Right lobe of liver (tissue), 6 donors: ENCODE results near the gene CAP1. TPM values are rescaled to one million over a fixed set of nuclear protein-coding genes. Genes with fewer than 3 reads are reported as not detected.

Source experiments
- ATAC-seq, 4 donors: fragments of 200-7000 bp; cut with Tn5 transposase; one replicate each; pipeline ENCODE4 v1.9.1; 2020; ENCODE audit warnings: mild to moderate bottlenecking in 4 of 4, moderate library complexity in 4 of 4
- DNase-seq, 3 donors: peaks; one replicate each; pipeline ENCODE4 v3.0.0-alpha.2; 2020
- H3K27ac ChIP-seq, 3 donors: fragments of 200-600 bp; one replicate each; pipeline ENCODE4 v1.8.0; 2022
- H3K27me3 ChIP-seq, 2 donors: fragments of 200-600 bp; one replicate each; pipeline ENCODE4 v1.8.0; 2022
- H3K36me3 ChIP-seq, 4 donors: fragments of 200-600 bp; sonication (generic) in 1 of 4; one replicate each; pipeline versions ENCODE4 v1.5.1 to v1.8.0; 2017 to 2022; ENCODE audit warnings: control low read depth in 1 of 4
- H3K4me1 ChIP-seq, 4 donors: fragments of 200-600 bp; sonication (generic) in 1 of 4; one replicate each; pipeline versions ENCODE4 v1.5.1 to v1.8.0; 2017 to 2022; ENCODE audit warnings: control low read depth in 1 of 4
- H3K4me3 ChIP-seq, 3 donors: fragments of 200-600 bp; one replicate each; pipeline ENCODE4 v1.8.0; 2022
- H3K9me3 ChIP-seq, 4 donors: fragments of 200-600 bp; sonication (generic) in 1 of 4; one replicate each; pipeline versions ENCODE4 v1.5.1 to v1.8.0; 2017 to 2022; ENCODE audit warnings: control low read depth in 1 of 4
- CTCF ChIP-seq, 4 donors: fragments of 200-600 bp in 3 of 4; fragments of 450-650 bp in 1 of 4; IDR thresholded peaks; one replicate each; pipeline versions ENCODE4 v1.5.1 to v1.8.0; 2016 to 2022; ENCODE audit warnings: antibody characterized with exemption in 4 of 4, mild to moderate bottlenecking in 2 of 4
- POLR2A ChIP-seq: fragments of 450-650 bp; IDR thresholded peaks from one replicate; pipeline ENCODE4 v1.6.1; 2017; ENCODE audit warnings: antibody characterized with exemption, mild to moderate bottlenecking
- WGBS: methylation state at CpG from one replicate; pipeline ENCODE4 v1.1.6; 2018; ENCODE audit warnings: low coverage, low lambda C conversion rate; ENCODE audit not compliant: insufficient coverage; ENCODE audit errors: missing lambda C conversion rate; 5-methylcytosine and 5-hydroxymethylcytosine counted together
- intact Hi-C, 2 donors: fragments of 100-400 bp; cut with DNase I; formaldehyde crosslinking; loops; one replicate each; pipeline versions ENCODE4 v1.11.2 to v1.14.1; 2022
- total RNA-seq, 6 experiments: library from RNA; depleted of rRNA in 2 of 6; stranded (reverse); fragments of >200 nt in 2 of 6; fragmentation: NEBNext Ultra II Directional in 3 of 6; extraction: Animal tissue kit (Norgen Biotek cat#: 25700) in 3 of 6; gene quantifications; one replicate each; pipeline versions ENCODE4 v1.1.0 to v1.2.4, GENCODE V29; 2016 to 2023
- donor health status: DM: no; HTN: yes; CAD: no.
- donor health status: DM: no; HTN: no; CAD: no.
- donor health status: DM: no; HTN: no; CAD: no.
- donor health status: DM: no; HTN: yes; CAD: no.
- donor health status: DM: no; HTN: yes; CAD: no.

The CAP1 gene
- total RNA-seq, 6 experiments from 2014 or later: 93.1 to 152 (median 128) TPM

- Histone ChIP-seq H3K27me3 (no peaks in the 10 kb centered on the region), H3K27ac (peak overlapping the region; percentile 12 to 41 (median 38)), H3K36me3 (peaks cover 0 to 34% (median 9%) of the 10 kb centered on the region in 4 donors), H3K9me3 (no peaks in the 10 kb centered on the region), H3K4me3 (no peak overlapping the region), H3K4me1 (peaks cover 0 to 20% (median 6%) of the 10 kb centered on the region in 4 donors)
- ATAC-seq: no peak
- 73% methylated on average over 1 of the region's 1 CpG for WGBS
- intact Hi-C loops: no loop called here
- DNase-seq: no peak
- TF ChIP-seq CTCF (IDR thresholded peaks at IDR 0.05) (no peak), POLR2A (no peak)
Measured at GRCh38 chr1:40058097-40058452, 17.5 kb downstream of the CAP1 start.

GRCh38 chr1:40058453-40059337, 18.2 kb downstream of the CAP1 start:
- ATAC-seq: peak in 3 of 4 donors; percentile 42 to 59 (median 47)

GRCh38 chr1:40059338-40059959, 18.9 kb downstream of the CAP1 start:
- peak overlapping the region; percentile 13 to 41 (median 41) for H3K27ac ChIP-seq
- H3K36me3 ChIP-seq: peaks cover 4 to 48% (median 19%) of the 10 kb centered on the region in 4 donors
- intact Hi-C loops: no loop called here
- no peaks in the 10 kb centered on the region for H3K27me3 ChIP-seq
- ATAC-seq (peak; percentile 67 to 83 (median 68)), DNase-seq (no peak)
- whole genome bisulfite sequencing: 37% methylated on average over 4 of the region's 4 CpGs
- H3K4me1 ChIP-seq: peaks cover 0 to 20% (median 6%) of the 10 kb centered on the region in 4 donors
- no peak for TF ChIP-seq POLR2A
- no peak for TF ChIP-seq CTCF (IDR thresholded peaks at IDR 0.05)
- H3K9me3 ChIP-seq: no peaks in the 10 kb centered on the region
- no peak overlapping the region for H3K4me3 ChIP-seq

More at GRCh38 chr1:40058453-40059337, 18.2 kb downstream of the CAP1 start:
- DNase-seq: no peak
- intact Hi-C loops: no loop called here
- Histone ChIP-seq H3K4me1 (peaks cover 0 to 20% (median 6%) of the 10 kb centered on the region in 4 donors), H3K27ac (peak overlapping the region; percentile 13 to 41 (median 38)), H3K4me3 (no peak overlapping the region), H3K9me3 (no peaks in the 10 kb centered on the region), H3K27me3 (no peaks in the 10 kb centered on the region), H3K36me3 (peaks cover 0 to 40% (median 14%) of the 10 kb centered on the region in 4 donors)
- 58% methylated on average over 7 of the region's 7 CpGs for WGBS
- TF ChIP-seq CTCF (IDR thresholded peaks at IDR 0.05): no peak
- TF ChIP-seq POLR2A: no peak

GRCh38 chr1:40059960-40060750, 19.6 kb downstream of the CAP1 start:
- Histone ChIP-seq H3K4me1 (peaks cover 0 to 20% (median 6%) of the 10 kb centered on the region in 4 donors), H3K27ac (peak overlapping the region in 2 of 3 donors; percentile 34 to 41), H3K9me3 (no peaks in the 10 kb centered on the region), H3K36me3 (peaks cover 5 to 55% (median 25%) of the 10 kb centered on the region in 4 donors), H3K4me3 (no peak overlapping the region), H3K27me3 (no peaks in the 10 kb centered on the region)
- DNase-seq (no peak), ATAC-seq (peak in 2 of 4 donors; percentile 11 to 43)
- intact Hi-C loops: no loop called here
- WGBS: 45% methylated on average over 7 of the region's 7 CpGs
- TF ChIP-seq POLR2A (no peak), CTCF (IDR thresholded peaks at IDR 0.05) (no peak)
